Glutamatergic neuron (in vitro differentiated cells): ENCODE data around the gene LCA5. TPM values are rescaled to one million over a fixed set of nuclear protein-coding genes. Genes with fewer than 3 reads are reported as not detected.
"Not testable (repeated sequence)": the region's sequence is repeated elsewhere in the genome, so short reads cannot be mapped to it uniquely, and the experiment has no call there.

ENCODE experiments used
- DNase-seq: peaks from one replicate; pipeline ENCODE4 v3.0.0; 2022
- H3K27ac Mint-ChIP-seq: one replicate; pipeline ENCODE4 v1.8.0; 2020; ENCODE audit warnings: mild to moderate bottlenecking, mixed read lengths, inconsistent platforms; ENCODE audit not compliant: unreplicated experiment
- H3K27me3 Mint-ChIP-seq: one replicate; pipeline ENCODE4 v1.8.0; 2020; ENCODE audit warnings: mild to moderate bottlenecking, moderate library complexity, mixed read lengths, inconsistent platforms; ENCODE audit not compliant: unreplicated experiment
- H3K36me3 Mint-ChIP-seq: one replicate; pipeline ENCODE4 v1.8.0; 2020; ENCODE audit warnings: mild to moderate bottlenecking, mixed read lengths, inconsistent platforms; ENCODE audit not compliant: unreplicated experiment
- H3K4me1 Mint-ChIP-seq: one replicate; pipeline ENCODE4 v1.8.0; 2020; ENCODE audit warnings: mild to moderate bottlenecking, low read depth, mixed read lengths, inconsistent platforms; ENCODE audit not compliant: unreplicated experiment
- H3K4me3 Mint-ChIP-seq: one replicate; pipeline ENCODE4 v1.8.0; 2020; ENCODE audit warnings: mild to moderate bottlenecking, mixed read lengths, inconsistent platforms; ENCODE audit not compliant: unreplicated experiment
- H3K9me3 Mint-ChIP-seq: one replicate; pipeline ENCODE4 v1.8.0; 2020; ENCODE audit warnings: mild to moderate bottlenecking, moderate library complexity, mixed read lengths, inconsistent platforms; ENCODE audit not compliant: unreplicated experiment
- CTCF ChIP-seq: fragments of 200-600 bp; sonication (generic); IDR thresholded peaks from one replicate; pipeline ENCODE4 v1.5.0; 2021; ENCODE audit not compliant: partially characterized antibody, unreplicated experiment
- total RNA-seq: library from RNA; stranded (reverse); fragmentation: NEBNext Ultra II Directional; extraction: Animal tissue kit (Norgen Biotek cat#: 25700); gene quantifications from one replicate; pipeline ENCODE4 v1.2.1, GENCODE V29; 2021; ENCODE audit not compliant: unreplicated experiment

The LCA5 gene
- total RNA-seq, 1 donor from 2014 or later, result 5.3 TPM

DNA sequence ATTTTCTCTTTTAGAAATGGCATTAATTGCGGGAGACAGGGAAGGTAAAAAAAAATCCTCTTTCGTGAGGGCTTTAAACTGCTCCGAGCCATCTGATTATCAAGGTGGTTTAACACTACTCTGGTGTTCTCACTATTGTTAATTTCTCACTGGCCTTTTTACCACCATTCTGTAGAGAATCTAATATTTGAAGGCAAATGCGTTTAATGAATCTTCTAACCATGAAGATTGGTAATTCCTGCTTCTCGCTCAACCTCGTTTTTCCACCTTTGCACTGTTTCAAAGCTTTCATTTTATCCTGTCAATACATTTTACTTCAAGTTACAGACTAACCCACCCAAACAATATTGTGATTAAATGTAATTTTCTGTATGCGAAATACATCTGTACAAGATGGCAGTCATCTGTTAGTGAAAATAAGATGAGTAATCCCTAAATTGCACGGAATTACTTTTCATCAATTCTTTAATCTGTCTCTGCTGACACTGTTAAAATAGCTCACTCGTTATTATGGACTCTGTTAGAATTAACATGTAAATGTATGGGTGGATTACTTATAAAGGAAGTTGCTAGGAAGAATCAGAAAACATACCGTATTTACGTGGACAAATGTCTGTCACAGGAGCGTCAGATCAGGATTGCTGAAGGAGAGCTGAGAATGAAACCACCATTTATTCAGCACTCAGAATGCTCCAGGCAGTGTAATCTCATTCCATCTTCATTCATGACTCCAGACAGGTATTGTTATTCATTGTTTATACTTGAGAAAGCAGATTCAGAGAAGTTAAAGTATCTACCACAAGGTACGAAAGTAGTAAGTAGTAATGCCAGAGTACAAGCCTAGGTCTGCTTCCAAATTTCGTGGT lies 1.1 kb upstream of the LCA5 start:
- DNase-seq, result no peak
- H3K9me3 Mint-ChIP-seq, result no peaks in the 10 kb centered on the region

DNA sequence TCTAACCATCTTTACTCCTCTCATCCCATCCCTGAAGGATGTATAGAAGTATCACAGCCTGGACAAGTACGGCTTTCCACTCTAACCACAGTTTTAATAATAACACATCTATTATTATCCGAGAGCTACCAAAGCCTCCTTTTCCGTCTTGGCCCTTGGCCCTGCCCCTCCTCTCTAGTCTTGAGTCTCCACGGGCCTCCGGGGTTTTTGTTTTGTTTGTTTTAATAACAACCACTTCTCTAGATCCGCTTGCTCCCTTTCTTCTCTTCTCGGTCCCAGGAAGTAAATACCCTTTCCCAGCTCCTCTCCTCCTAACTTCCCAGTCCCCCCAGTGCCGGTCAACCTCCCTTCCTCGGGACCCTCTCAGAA lies 661 bp downstream of the LCA5 start:
- no peak for TF ChIP-seq CTCF
- peaks cover 3% of the 10 kb centered on the region for H3K4me1 Mint-ChIP-seq
- DNase-seq, result peak; percentile 11
- H3K4me3 Mint-ChIP-seq, result no peak overlapping the region
- peaks cover 2% of the 10 kb centered on the region for H3K27me3 Mint-ChIP-seq
- no peaks in the 10 kb centered on the region for H3K9me3 Mint-ChIP-seq
- H3K27ac Mint-ChIP-seq, result no peak overlapping the region
- H3K36me3 Mint-ChIP-seq, result no peaks in the 10 kb centered on the region

More for the DNA sequence above, 1.1 kb upstream of the LCA5 start:
- no peaks in the 10 kb centered on the region for H3K36me3 Mint-ChIP-seq
- TF ChIP-seq CTCF, result no peak
- peaks cover 3% of the 10 kb centered on the region for H3K4me1 Mint-ChIP-seq
- H3K27ac Mint-ChIP-seq, result no peak overlapping the region
- H3K4me3 Mint-ChIP-seq, result no peak overlapping the region
- H3K27me3 Mint-ChIP-seq, result peaks cover 2% of the 10 kb centered on the region

DNA sequence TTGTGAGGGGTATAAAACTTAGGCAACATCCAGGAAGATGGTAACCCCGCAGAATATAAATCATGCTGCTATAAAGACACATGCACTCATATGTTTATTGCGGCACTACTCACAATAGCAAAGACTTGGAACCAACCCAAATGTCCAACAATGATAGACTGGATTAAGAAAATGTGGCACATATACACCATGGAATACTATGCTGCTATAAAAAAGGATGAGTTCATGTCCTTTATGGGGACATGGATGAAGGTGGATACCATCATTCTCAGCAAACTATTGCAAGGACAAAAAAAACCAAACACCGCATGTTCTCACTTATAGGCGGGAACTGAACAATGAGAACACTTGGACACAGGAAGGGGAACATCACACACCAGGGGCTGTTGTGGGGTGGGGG lies 7.7 kb downstream of the LCA5 start:
- not testable (repeated sequence) for H3K27me3 Mint-ChIP-seq, H3K9me3 Mint-ChIP-seq, H3K4me1 Mint-ChIP-seq, H3K27ac Mint-ChIP-seq, H3K36me3 Mint-ChIP-seq, H3K4me3 Mint-ChIP-seq, DNase-seq

DNA sequence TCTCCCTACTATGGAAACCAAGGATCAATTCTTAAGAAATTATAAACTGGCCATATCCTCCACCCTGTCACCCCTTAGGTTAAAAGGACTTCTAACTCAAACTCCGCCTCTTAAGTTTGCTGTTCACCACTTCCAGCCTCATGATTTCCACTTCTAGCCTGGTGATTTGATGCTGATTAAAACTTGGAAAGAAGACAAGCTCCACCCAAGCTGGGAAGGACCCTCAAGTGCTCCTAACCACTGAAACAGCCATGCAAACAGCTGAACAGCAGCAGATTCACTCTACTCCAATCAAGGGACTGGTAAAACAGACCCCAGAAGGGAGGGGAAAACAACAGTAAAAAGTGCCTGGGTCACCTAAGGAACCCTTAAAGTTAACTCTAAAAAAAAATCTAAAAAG lies 10.3 kb downstream of the LCA5 start:
- Mint-ChIP-seq H3K36me3 (no peaks in the 10 kb centered on the region), H3K27me3 (no peaks in the 10 kb centered on the region), H3K27ac (no peak overlapping the region)

DNA sequence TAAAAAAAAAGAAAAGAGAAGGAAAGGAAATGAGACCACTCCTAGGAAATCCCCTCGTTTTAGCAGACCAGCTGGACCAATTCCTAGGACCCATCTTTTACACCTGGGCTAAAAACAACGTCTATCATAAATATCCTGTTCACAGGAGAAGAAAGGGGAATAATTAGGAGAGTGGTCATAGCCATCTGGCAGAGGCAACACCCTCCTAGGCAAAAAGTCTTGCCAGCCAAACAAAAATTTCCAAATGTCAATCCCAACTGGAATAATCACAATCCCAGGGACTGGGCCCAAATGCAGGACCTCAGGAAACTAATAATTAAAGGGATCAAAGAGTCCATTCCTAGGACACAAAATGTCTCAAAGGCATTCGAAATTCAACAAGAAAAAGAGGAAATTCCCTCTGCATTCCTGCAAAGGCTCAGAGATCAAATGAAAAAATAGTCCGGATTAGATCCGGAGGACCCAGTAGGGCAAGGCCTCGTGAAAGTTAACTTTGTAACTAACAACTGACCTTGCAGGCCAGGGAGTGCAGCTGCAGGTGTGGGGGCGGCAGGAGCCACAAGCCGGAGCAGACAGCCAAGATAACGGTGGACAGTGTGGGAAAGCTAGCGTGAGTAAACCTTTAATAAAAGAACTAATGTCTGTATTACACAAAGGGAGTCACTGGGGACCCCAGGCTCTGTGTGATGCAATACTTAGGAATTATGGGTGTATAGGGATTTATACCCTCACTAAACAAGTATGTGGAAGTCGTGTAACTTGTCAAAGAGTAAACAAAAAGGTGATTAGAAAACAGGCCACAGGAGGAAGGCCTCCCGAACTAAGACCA lies 11.7 kb downstream of the LCA5 start:
- Mint-ChIP-seq H3K9me3 (no peaks in the 10 kb centered on the region), H3K27ac (peak overlapping the region; percentile 59), H3K4me3 (no peak overlapping the region), H3K4me1 (peaks cover 5% of the 10 kb centered on the region), H3K27me3 (no peaks in the 10 kb centered on the region), H3K36me3 (no peaks in the 10 kb centered on the region)
- no peak for DNase-seq
- no peak for TF ChIP-seq CTCF

More for the DNA sequence above, 10.3 kb downstream of the LCA5 start:
- Mint-ChIP-seq H3K9me3 (no peaks in the 10 kb centered on the region), H3K4me1 (peaks cover 5% of the 10 kb centered on the region), H3K4me3 (no peak overlapping the region)
- no peak for TF ChIP-seq CTCF
- DNase-seq, result no peak
